ENCODE data around the gene FABP6. TPM values are rescaled to one million over a fixed set of nuclear protein-coding genes. Genes with fewer than 3 reads are reported as not detected.
"Not testable (repeated sequence)": the region's sequence is repeated elsewhere in the genome, so short reads cannot be mapped to it uniquely, and the experiment has no call there.

Gene FABP6
- total RNA-seq, 4 donors from 2014 or later = 1.0 TPM; not detected in 3

DNA sequence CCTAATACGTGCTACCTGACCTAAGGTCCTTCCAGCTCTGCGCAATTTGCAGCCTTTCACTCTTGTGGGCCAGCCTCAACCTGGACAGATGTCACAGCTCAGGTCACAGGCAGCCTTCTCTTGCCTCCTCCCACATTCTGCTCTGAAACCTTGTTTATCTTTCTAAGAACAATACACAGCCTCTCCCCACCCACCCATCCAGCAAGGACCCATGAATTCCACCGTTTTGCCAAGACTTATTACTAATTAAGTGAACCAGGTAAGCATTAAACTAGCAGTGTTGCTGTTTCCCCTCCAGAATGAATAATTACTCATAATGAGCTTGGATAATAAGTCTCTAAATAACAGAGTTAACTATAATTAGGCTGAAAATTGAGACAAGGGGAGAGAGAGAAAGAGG, 11.0 kb downstream of the FABP6 start:
- intact Hi-C loops (cut with DNase I; ENCODE audit: low total_unique reads) = no loop called here
- TF ChIP-seq CTCF (IDR thresholded peaks at IDR 0.05) = no peak
- TF ChIP-seq POLR2A (IDR thresholded peaks at IDR 0.05) = no peak
- WGBS, 2 donors = 30 to 51% methylated on average over 3 of the region's 3 CpGs
- DNase-seq (ENCODE audit: low spot score in 2 of 2) = no peak
- no peak overlapping the region for H3K4me3 ChIP-seq (ENCODE audit: low read depth, poor library complexity, severe bottlenecking)

DNA sequence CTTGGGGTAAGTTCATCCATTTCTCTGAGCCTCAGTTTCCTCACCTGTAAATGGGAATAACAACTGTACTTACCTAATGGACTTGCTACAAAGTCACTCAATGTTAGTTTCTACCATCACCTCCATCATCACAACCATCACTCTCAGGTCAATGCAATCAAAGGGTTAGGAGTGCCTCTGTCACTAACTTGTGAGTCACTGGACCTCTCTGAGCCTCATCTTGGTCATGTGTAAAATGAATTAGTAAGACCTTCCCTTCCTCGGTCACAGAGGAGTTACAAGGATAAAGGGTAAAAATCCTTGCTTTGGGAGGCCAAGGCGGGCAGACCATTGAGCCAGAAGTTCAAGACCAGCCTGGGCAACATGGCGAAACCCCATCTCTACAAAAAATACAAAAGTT, 12.8 kb downstream of the FABP6 start:
- H3K4me3 ChIP-seq (ENCODE audit: low read depth, poor library complexity, severe bottlenecking) = no peak overlapping the region
- TF ChIP-seq CTCF (IDR thresholded peaks at IDR 0.05) = no peak
- DNase-seq (ENCODE audit: low spot score in 2 of 2) = no peak
- intact Hi-C loops (cut with DNase I; ENCODE audit: low total_unique reads) = no loop called here
- WGBS, 2 donors = 76 to 82% methylated on average over 3 of the region's 3 CpGs

DNA sequence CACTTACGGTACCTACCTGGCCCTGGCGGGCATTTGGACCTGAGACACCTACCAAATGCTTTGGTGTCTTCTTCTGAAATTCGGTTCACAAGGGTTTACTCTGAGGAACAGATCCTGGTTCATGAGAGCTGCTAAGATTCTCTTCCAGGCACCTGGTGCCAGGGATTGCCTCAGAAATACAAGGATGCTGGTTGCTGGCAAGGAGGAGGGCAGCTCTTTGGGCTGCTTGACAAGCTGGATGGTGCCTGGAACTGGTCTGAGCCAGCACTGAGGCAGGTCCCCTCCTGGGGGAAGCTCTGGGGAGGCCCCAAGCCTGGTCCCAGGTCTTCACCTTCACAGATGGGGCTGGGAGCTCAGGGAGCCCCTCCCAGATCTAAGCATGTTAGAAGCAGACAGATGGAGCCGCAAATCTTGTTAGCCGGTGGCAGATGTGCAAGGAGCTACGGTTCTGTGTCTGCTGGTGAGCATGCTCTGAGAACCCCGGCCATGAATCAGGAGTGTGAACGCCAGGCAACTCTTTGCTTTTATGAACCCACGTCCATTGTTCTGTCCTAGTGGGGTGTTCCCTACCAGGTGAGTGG, 16.3 kb downstream of the FABP6 start:
- WGBS, 2 donors = 74 to 76% methylated on average over 6 to 8 of the region's 9 CpGs
- TF ChIP-seq POLR2A (IDR thresholded peaks at IDR 0.05) (no peak), CTCF (IDR thresholded peaks at IDR 0.05) (no peak)
- H3K4me3 ChIP-seq (ENCODE audit: low read depth, poor library complexity, severe bottlenecking) = no peak overlapping the region
- intact Hi-C loops (cut with DNase I; ENCODE audit: low total_unique reads) = no loop called here
- no peak for DNase-seq (ENCODE audit: low spot score in 2 of 2)

- 97 to 100% methylated on average over 1 of the region's 1 CpG for WGBS, 2 donors
- H3K4me3 ChIP-seq (ENCODE audit: low read depth, poor library complexity, severe bottlenecking); intact Hi-C loops (cut with DNase I; ENCODE audit: low total_unique reads); DNase-seq (ENCODE audit: low spot score in 2 of 2): not testable (repeated sequence)
Measured at GRCh38 chr5:160249570-160249969, 20.3 kb downstream of the FABP6 start.

- TF ChIP-seq POLR2A (IDR thresholded peaks at IDR 0.05) (no peak), CTCF (IDR thresholded peaks at IDR 0.05) (no peak)
- H3K4me3 ChIP-seq (ENCODE audit: low read depth, poor library complexity, severe bottlenecking) = no peak overlapping the region
- WGBS, 2 donors = 80 to 92% methylated on average over 5 of the region's 5 CpGs
- DNase-seq (ENCODE audit: low spot score in 2 of 2) = no peak
- intact Hi-C loops (cut with DNase I; ENCODE audit: low total_unique reads) = no loop called here
Measured at GRCh38 chr5:160250226-160250625, 20.9 kb downstream of the FABP6 start.

DNA sequence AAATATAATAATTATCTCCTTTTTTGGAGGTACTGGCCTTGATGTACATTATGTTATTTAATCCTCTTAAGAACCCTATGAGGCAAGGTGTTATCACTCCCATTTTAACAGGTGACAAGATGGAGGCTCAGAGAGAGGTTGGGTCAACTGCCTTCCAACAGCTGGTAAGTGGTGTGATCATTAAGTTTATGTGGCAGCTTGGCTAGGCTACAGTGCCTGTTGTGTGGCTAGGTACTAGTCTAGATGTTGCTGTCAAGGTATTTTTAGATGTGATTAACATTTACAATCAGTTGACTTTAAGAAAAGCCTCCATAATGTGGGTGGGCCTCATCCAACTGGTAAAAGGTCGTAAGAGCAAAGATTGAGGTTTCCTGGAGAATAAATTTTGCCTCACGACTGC, 21.5 kb downstream of the FABP6 start:
- intact Hi-C loops (cut with DNase I; ENCODE audit: low total_unique reads) = no loop called here
- DNase-seq (ENCODE audit: low spot score in 2 of 2) = no peak
- 73 to 87% methylated on average over 2 of the region's 2 CpGs for WGBS, 2 donors
- H3K4me3 ChIP-seq (ENCODE audit: low read depth, poor library complexity, severe bottlenecking) = no peak overlapping the region
- TF ChIP-seq POLR2A (IDR thresholded peaks at IDR 0.05) (no peak), CTCF (IDR thresholded peaks at IDR 0.05) (no peak)

Measured in lower leg skin (tissue), 4 donors.